ENCODE measurements around the gene NAXD. TPM values are rescaled to one million over a fixed set of nuclear protein-coding genes. Genes with fewer than 3 reads are reported as not detected.

The NAXD gene
- total and polyA plus RNA-seq, 10 of the 15 experiments (the other 5 are each of a cell fraction or from before 2014, with no cell fraction given): 1.5 to 36.2 (median 23.8) TPM

GRCh38 chr13:110634558-110634957, 19.2 kb downstream of the NAXD start (continued):
- TF ChIP-seq BCL11A (IDR thresholded peaks at IDR 0.05; ENCODE audit: low read depth, low read length) (no peak), IRF3 (IDR thresholded peaks at IDR 0.05) (no peak), RB1 (IDR thresholded peaks at IDR 0.05; ENCODE audit: borderline replicate concordance) (no peak)

GRCh38 chr13:110635405-110636002, 20.2 kb downstream of the NAXD start:
- ChIA-PET RAD21 (ENCODE audit: unreplicated experiment) (no interaction called here), CTCF (no interaction called here), SMC1A (ENCODE audit: uncharacterized antibody, unreplicated experiment) (no interaction called here), POLR2A (interaction anchor here (1.3 kb wide), 1 partner anchor 15 kb away, joined by 3 read pairs; no protein-coding TSS in a partner anchor)
- Histone ChIP-seq H3K4me3 (no peak overlapping the region), H3K9ac (ENCODE audit: control insufficient read depth, insufficient read depth, low read length) (no peak overlapping the region), H3K9me3 (replicated peaks; ENCODE audit: control insufficient read depth, insufficient read depth, low read length) (no peaks in the 10 kb centered on the region), H4K20me1 (ENCODE audit: control insufficient read depth, insufficient read depth) (no peaks in the 10 kb centered on the region; the same call in 1 of the 2 replicates), H3K4me2 (ENCODE audit: control insufficient read depth, insufficient read depth) (no peak overlapping the region), H3K27ac (ENCODE audit: control insufficient read depth, insufficient read depth) (no peak overlapping the region), H3K36me3 (ENCODE audit: control insufficient read depth in 2 of 2, insufficient read depth in 2 of 2, low read length in 1 of 2) (peaks cover 36 to 41% of the 10 kb centered on the region in 2 experiments), H3K79me2 (ENCODE audit: control insufficient read depth, insufficient read depth, low read length) (peaks cover 1% of the 10 kb centered on the region), H3K27me3 (replicated peaks in 1 of 2; ENCODE audit: control insufficient read depth in 2 of 2, insufficient read depth in 2 of 2, low read length in 1 of 2) (no peaks in the 10 kb centered on the region), H3K4me1 (ENCODE audit: control insufficient read depth, insufficient read depth, low read length) (no peaks in the 10 kb centered on the region), H2AFZ (ENCODE audit: control insufficient read depth, low read depth, low read length) (no peak overlapping the region)
- in situ Hi-C loops (cut with MboI) (no loop called here), intact Hi-C loops (cut with micrococcal nuclease; ENCODE audit: unreplicated experiment) (no loop called here)
- 95% methylated on average over 19 of the region's 19 CpGs for WGBS (ENCODE audit: insufficient coverage, insufficient replicate concordance, low lambda C conversion rate, missing lambda C conversion rate)
- no TSS peak for BruUV-seq (replicated peaks)
- DNase-seq (ENCODE audit: low read depth, low spot score) (no peak), ATAC-seq (no peak), FAIRE-seq (no peak)
- TF ChIP-seq SREBF2 (IDR thresholded peaks at IDR 0.05; ENCODE audit: low read length): no peak
- no peak for TF ChIP-seq ATF2 (IDR thresholded peaks at IDR 0.05; ENCODE audit: low read length)
- TF ChIP-seq ZNF217 (IDR thresholded peaks at IDR 0.05): no peak
- TF ChIP-seq POLR2A (IDR thresholded peaks at IDR 0.05; ENCODE audit: low read depth, low read length): peak; percentile 38
- TF ChIP-seq SMAD1 (IDR thresholded peaks at IDR 0.05; ENCODE audit: low read depth, partially characterized antibody): no peak
- no peak for TF ChIP-seq SP1 (IDR thresholded peaks at IDR 0.05; ENCODE audit: low read depth, low read length)
